ENCODE data around the gene SPRR2D.

- TF ChIP-seq CTCF (conservative IDR thresholded peaks at IDR 0.05; ENCODE audit: low read depth in 2 of 2) (no peak), EZH2 (IDR thresholded peaks at IDR 0.05; ENCODE audit: low read depth, unreplicated experiment) (no peak), EZH2phosphoT487 (IDR thresholded peaks at IDR 0.05; ENCODE audit: unreplicated experiment) (no peak), POLR2AphosphoS5 (IDR thresholded peaks at IDR 0.05; ENCODE audit: low read depth) (no peak), REST (IDR thresholded peaks at IDR 0.05; ENCODE audit: unreplicated experiment) (no peak), ZNF331 (CRISPR knock-in tag; IDR thresholded peaks at IDR 0.05; ENCODE audit: low read depth) (no peak), ZNF114 (CRISPR knock-in tag; IDR thresholded peaks at IDR 0.05) (no peak), JUNB (IDR thresholded peaks at IDR 0.05; ENCODE audit: unreplicated experiment) (no peak), ETS1 (IDR thresholded peaks at IDR 0.05) (no peak)
These were observed 8.8 kb downstream of the SPRR2D start for GRCh38 chr1:153032073-153032472.
